Ishikawa (cell line): ENCODE data around the gene GIGYF1.

Experiments
- CEBPB ChIP-seq: IDR thresholded peaks from 2 replicates; pipeline ENCODE4 v1.6.1; 2012
- CREB1 ChIP-seq: IDR thresholded peaks from 2 replicates; pipeline ENCODE4 v1.6.1; 2012; ENCODE audit warnings: low read depth
- EGR1 ChIP-seq: IDR thresholded peaks from 2 replicates; pipeline ENCODE4 v1.6.1; 2012
- EP300 ChIP-seq: IDR thresholded peaks from 2 replicates; pipeline ENCODE4 v1.6.1; 2012; ENCODE audit warnings: borderline replicate concordance
- FOXM1 ChIP-seq: IDR thresholded peaks from 2 replicates; pipeline ENCODE4 v1.6.1; 2012; ENCODE audit warnings: low read depth, borderline replicate concordance
- NFIC ChIP-seq: IDR thresholded peaks from 2 replicates; pipeline ENCODE4 v1.6.1; 2012
- RAD21 ChIP-seq: IDR thresholded peaks from 2 replicates; pipeline ENCODE4 v1.6.1; 2012; ENCODE audit warnings: low read depth
- TAF1 ChIP-seq: IDR thresholded peaks from 2 replicates; pipeline ENCODE4 v1.6.1; 2012; ENCODE audit warnings: low read depth, mild to moderate bottlenecking
- TCF12 ChIP-seq: IDR thresholded peaks from 2 replicates; pipeline ENCODE4 v1.6.1; 2012; ENCODE audit warnings: low read depth
- YY1 ChIP-seq: IDR thresholded peaks from 2 replicates; pipeline ENCODE4 v1.6.1; 2012; ENCODE audit warnings: low read depth
- ZBTB7A ChIP-seq: IDR thresholded peaks from 2 replicates; pipeline ENCODE4 v1.6.1; 2012; ENCODE audit warnings: low read depth
- TF ChIP-seq, protein P1 (sequence below): IDR thresholded peaks from 2 replicates; pipeline ENCODE4 v1.6.1; 2012
- TF ChIP-seq, protein P2 (sequence below): IDR thresholded peaks from 2 replicates; pipeline ENCODE4 v1.6.1; 2012; ENCODE audit warnings: low read depth, mild to moderate bottlenecking
- TF ChIP-seq, protein P3 (sequence below): IDR thresholded peaks from 2 replicates; pipeline ENCODE4 v1.6.1; 2012

DNA sequence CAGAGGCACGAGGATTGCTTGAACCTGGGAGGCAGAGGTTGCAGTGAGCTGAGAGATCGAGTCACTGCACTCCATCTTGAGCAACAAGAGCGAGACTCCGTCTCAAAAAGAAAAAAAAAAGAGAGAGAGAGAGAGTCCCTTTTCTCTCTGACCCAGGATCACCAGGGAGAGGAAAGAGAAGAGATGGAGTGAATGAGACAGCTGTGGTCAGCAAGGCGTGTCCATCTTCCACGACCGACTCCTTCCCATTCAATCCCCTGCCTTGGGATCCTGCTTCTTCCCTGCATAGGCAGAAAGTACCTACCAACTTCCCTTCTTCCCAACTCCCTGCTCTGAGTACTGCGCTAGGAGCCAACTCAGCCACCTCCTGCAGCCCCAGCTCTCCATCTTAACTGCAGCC is 34.1 kb upstream of the GIGYF1 start:
- TF ChIP-seq TAF1 (no peak), TCF12 (no peak), EGR1 (no peak), RAD21 (no peak), EP300 (no peak), YY1 (no peak), CEBPB (no peak), CREB1 (no peak), FOXM1 (no peak), ZBTB7A (no peak), NFIC (no peak)
- TF ChIP-seq, protein P1, sequence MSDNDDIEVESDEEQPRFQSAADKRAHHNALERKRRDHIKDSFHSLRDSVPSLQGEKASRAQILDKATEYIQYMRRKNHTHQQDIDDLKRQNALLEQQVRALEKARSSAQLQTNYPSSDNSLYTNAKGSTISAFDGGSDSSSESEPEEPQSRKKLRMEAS: no peak
- TF ChIP-seq, protein P2, sequence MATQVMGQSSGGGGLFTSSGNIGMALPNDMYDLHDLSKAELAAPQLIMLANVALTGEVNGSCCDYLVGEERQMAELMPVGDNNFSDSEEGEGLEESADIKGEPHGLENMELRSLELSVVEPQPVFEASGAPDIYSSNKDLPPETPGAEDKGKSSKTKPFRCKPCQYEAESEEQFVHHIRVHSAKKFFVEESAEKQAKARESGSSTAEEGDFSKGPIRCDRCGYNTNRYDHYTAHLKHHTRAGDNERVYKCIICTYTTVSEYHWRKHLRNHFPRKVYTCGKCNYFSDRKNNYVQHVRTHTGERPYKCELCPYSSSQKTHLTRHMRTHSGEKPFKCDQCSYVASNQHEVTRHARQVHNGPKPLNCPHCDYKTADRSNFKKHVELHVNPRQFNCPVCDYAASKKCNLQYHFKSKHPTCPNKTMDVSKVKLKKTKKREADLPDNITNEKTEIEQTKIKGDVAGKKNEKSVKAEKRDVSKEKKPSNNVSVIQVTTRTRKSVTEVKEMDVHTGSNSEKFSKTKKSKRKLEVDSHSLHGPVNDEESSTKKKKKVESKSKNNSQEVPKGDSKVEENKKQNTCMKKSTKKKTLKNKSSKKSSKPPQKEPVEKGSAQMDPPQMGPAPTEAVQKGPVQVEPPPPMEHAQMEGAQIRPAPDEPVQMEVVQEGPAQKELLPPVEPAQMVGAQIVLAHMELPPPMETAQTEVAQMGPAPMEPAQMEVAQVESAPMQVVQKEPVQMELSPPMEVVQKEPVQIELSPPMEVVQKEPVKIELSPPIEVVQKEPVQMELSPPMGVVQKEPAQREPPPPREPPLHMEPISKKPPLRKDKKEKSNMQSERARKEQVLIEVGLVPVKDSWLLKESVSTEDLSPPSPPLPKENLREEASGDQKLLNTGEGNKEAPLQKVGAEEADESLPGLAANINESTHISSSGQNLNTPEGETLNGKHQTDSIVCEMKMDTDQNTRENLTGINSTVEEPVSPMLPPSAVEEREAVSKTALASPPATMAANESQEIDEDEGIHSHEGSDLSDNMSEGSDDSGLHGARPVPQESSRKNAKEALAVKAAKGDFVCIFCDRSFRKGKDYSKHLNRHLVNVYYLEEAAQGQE: no peak
- TF ChIP-seq, protein P3, sequence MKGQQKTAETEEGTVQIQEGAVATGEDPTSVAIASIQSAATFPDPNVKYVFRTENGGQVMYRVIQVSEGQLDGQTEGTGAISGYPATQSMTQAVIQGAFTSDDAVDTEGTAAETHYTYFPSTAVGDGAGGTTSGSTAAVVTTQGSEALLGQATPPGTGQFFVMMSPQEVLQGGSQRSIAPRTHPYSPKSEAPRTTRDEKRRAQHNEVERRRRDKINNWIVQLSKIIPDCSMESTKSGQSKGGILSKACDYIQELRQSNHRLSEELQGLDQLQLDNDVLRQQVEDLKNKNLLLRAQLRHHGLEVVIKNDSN: no peak
